Liver (tissue), 9 donors: ENCODE results near the gene IL22RA1. TPM values are rescaled to one million over a fixed set of nuclear protein-coding genes. Genes with fewer than 3 reads are reported as not detected.

Source experiments
- DNase-seq: peaks from one replicate; pipeline ENCODE4 v3.0.0-alpha.2; 2017; ENCODE audit warnings: low spot score
- H3K27ac ChIP-seq, 2 donors: one replicate each; pipeline ENCODE4 v1.7.0; 2013; ENCODE audit warnings: inconsistent platforms in 2 of 2, low read length in 2 of 2, control low read depth in 1 of 2, low read depth in 1 of 2, mild to moderate bottlenecking in 1 of 2
- H3K27me3 ChIP-seq, 4 donors: one replicate each; pipeline versions ENCODE4 v1.6.1 to v1.7.0; 2013; ENCODE audit warnings: low read length in 3 of 4, inconsistent platforms in 1 of 4, mild to moderate bottlenecking in 1 of 4, moderate library complexity in 1 of 4; ENCODE audit not compliant: control insufficient read depth in 4 of 4, insufficient read depth in 4 of 4
- H3K36me3 ChIP-seq, 4 donors: one replicate each; pipeline versions ENCODE4 v1.6.1 to v1.7.0; 2013; ENCODE audit warnings: low read length in 3 of 4, mild to moderate bottlenecking in 3 of 4, low read depth in 1 of 4, moderate library complexity in 1 of 4; ENCODE audit not compliant: control insufficient read depth in 4 of 4, insufficient read depth in 3 of 4
- H3K4me1 ChIP-seq, 4 donors: one replicate each; pipeline versions ENCODE4 v1.6.1 to v1.7.0; 2013; ENCODE audit warnings: low read length in 3 of 4, mild to moderate bottlenecking in 3 of 4, moderate library complexity in 1 of 4; ENCODE audit not compliant: control insufficient read depth in 4 of 4, insufficient read depth in 4 of 4
- H3K4me3 ChIP-seq, 3 donors: one replicate each; pipeline versions ENCODE4 v1.6.1 to v1.7.0; 2013; ENCODE audit warnings: low read length in 3 of 3, control low read depth in 1 of 3, low read depth in 1 of 3, mild to moderate bottlenecking in 1 of 3
- H3K9ac ChIP-seq, 2 donors: one replicate each; pipeline ENCODE4 v1.7.0; 2013; ENCODE audit warnings: low read length in 2 of 2, mild to moderate bottlenecking in 2 of 2, moderate library complexity in 2 of 2, control low read depth in 1 of 2, low read depth in 1 of 2
- H3K9me3 ChIP-seq, 4 donors: one replicate each; pipeline versions ENCODE4 v1.6.1 to v1.7.0; 2013; ENCODE audit warnings: low read length in 3 of 4; ENCODE audit not compliant: control insufficient read depth in 4 of 4
- ATF3 ChIP-seq: IDR thresholded peaks from 2 replicates; pipeline ENCODE4 v1.6.1; 2016; ENCODE audit warnings: antibody characterized with exemption
- CTCF ChIP-seq: fragments of 150-350 bp; IDR thresholded peaks from 2 replicates; pipeline ENCODE4 v1.5.1; 2017; ENCODE audit warnings: improper control_type of control experiment, low read depth, low read length; ENCODE audit not compliant: missing input control
- EGR1 ChIP-seq, 2 donors: IDR thresholded peaks; 2 replicates each; pipeline ENCODE4 v1.6.1; 2016 to 2018; ENCODE audit warnings: antibody characterized with exemption in 2 of 2, low read depth in 2 of 2
- FOXA1 ChIP-seq: IDR thresholded peaks from 2 replicates; pipeline ENCODE4 v1.6.1; 2016; ENCODE audit warnings: antibody characterized with exemption
- FOXA2 ChIP-seq: IDR thresholded peaks from 2 replicates; pipeline ENCODE4 v1.6.1; 2016; ENCODE audit warnings: antibody characterized with exemption
- GABPA ChIP-seq, 2 donors: IDR thresholded peaks in 1 of 2; conservative IDR thresholded peaks in 1 of 2; 2 replicates each; pipeline ENCODE4 v1.6.1; 2016; ENCODE audit warnings: antibody characterized with exemption in 2 of 2, mild to moderate bottlenecking in 1 of 2, moderate library complexity in 1 of 2
- HNF4A ChIP-seq, 2 donors: conservative IDR thresholded peaks; 2 replicates each; pipeline ENCODE4 v1.6.1; 2016; ENCODE audit warnings: antibody characterized with exemption in 2 of 2, mild to moderate bottlenecking in 2 of 2
- JUND ChIP-seq, 2 donors: IDR thresholded peaks; 2 replicates each; pipeline ENCODE4 v1.6.1; 2016; ENCODE audit warnings: antibody characterized with exemption in 2 of 2
- NR2F2 ChIP-seq: IDR thresholded peaks from 2 replicates; pipeline ENCODE4 v1.6.1; 2016; ENCODE audit warnings: antibody characterized with exemption
- RAD21 ChIP-seq, 2 donors: IDR thresholded peaks; 2 replicates each; pipeline ENCODE4 v1.6.1; 2016; ENCODE audit warnings: antibody characterized with exemption in 2 of 2, mild to moderate bottlenecking in 2 of 2
- RXRA ChIP-seq, 2 donors: IDR thresholded peaks; 2 replicates each; pipeline ENCODE4 v1.6.1; 2017 to 2018; ENCODE audit warnings: antibody characterized with exemption in 2 of 2, mild to moderate bottlenecking in 1 of 2
- SP1 ChIP-seq: IDR thresholded peaks from 2 replicates; pipeline ENCODE4 v1.6.1; 2018; ENCODE audit warnings: antibody characterized with exemption, mild to moderate bottlenecking
- TAF1 ChIP-seq: conservative IDR thresholded peaks from 2 replicates; pipeline ENCODE4 v1.6.1; 2016; ENCODE audit warnings: antibody characterized with exemption, mild to moderate bottlenecking
- YY1 ChIP-seq: IDR thresholded peaks from 2 replicates; pipeline ENCODE4 v1.6.1; 2016; ENCODE audit warnings: antibody characterized with exemption, mild to moderate bottlenecking
- WGBS: extraction: QIAGEN DNeasy Blood & Tissue Kit; methylation state at CpG from one replicate; pipeline ENCODE4 v1.1.7; 2013; 5-methylcytosine and 5-hydroxymethylcytosine counted together
- polyA plus RNA-seq, 2 donors: library from polyadenylated mRNA; stranded (reverse) in 1 of 2; unstranded in 1 of 2; fragments of 200-250 nt in 1 of 2; fragments of >200 nt in 1 of 2; fragmentation: Nextera tagmentation in 1 of 2; extraction: Ambion mirVana in 1 of 2; gene quantifications; one replicate each; pipeline versions ENCODE4 v1.2.1 to v1.2.3, GENCODE V29; 2013 to 2015
- total RNA-seq, 2 donors: library from RNA; depleted of rRNA; stranded (reverse); fragments of >200 nt; gene quantifications; one replicate each; pipeline ENCODE4 v1.2.3, GENCODE V29; 2014
- TF ChIP-seq, protein P1 (sequence below): IDR thresholded peaks from 2 replicates; pipeline ENCODE4 v1.6.1; 2016; ENCODE audit warnings: antibody characterized with exemption
- donor health status: healthy.
- donor health status: healthy.
- donor health status: healthy.
- donor health status: healthy.
- donor health status: healthy.

The IL22RA1 gene
- total and polyA plus RNA-seq, 4 donors, result 2.1 to 4.5 (median 3.4) TPM

DNA sequence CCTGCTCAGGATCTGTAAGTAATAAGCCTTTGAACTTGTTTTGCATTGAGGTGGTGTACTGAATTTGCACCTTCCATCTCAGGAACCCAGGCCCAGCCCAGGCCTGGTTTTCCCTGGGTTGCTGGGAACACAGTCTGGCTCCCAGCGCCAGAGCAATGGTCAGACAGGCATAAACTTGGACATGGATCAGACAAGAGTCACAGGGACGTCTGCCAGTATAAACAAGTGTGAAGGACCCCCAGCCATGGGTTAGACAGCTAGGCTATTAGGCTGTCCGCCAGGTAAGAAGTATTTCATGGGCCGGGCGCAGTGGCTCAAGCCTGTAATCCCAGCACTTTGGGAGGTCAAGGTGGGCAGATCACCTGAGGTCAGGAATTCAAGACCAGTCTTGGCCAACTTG lies 38.7 kb upstream of the IL22RA1 start (continued):
- TF ChIP-seq FOXA1, result peak; percentile 50

DNA sequence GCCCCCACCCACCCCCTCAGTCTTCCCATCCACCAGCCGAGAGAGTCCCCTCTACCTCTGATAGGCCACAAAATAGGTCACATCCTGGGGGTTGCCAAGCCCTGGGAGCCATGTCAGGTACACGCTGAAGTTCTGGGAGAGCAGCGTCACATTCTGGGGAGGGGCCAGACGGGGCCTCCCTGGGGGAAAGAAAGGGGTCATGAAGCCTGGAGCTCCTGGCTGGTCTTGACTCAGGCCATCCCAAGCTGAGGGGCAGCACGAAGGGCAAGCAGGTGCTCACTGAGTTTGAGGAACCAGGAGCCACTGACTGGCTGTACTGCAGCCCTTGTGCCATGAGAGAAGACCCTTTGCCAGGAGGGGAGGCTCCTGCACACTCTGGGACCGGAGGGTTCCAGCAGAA lies 37.7 kb upstream of the IL22RA1 start:
- H3K4me1 ChIP-seq, result peaks cover 8 to 52% (median 38%) of the 10 kb centered on the region in 4 donors
- H3K9me3 ChIP-seq, result no peaks in the 10 kb centered on the region
- peaks cover 0 to 4% (median 1%) of the 10 kb centered on the region in 4 donors for H3K36me3 ChIP-seq
- DNase-seq, result no peak
- H3K4me3 ChIP-seq, result no peak overlapping the region
- H3K9ac ChIP-seq, result no peak overlapping the region
- 94% methylated on average over 6 of the region's 6 CpGs for WGBS
- H3K27me3 ChIP-seq, result no peaks in the 10 kb centered on the region
- TF ChIP-seq EGR1 (IDR thresholded peaks at IDR 0.05; ENCODE audit: low read depth in 2 of 2) (no peak), HNF4A (conservative IDR thresholded peaks at IDR 0.05) (no peak), FOXA1 (no peak), RAD21 (IDR thresholded peaks at IDR 0.05) (no peak), NR2F2 (no peak), RXRA (IDR thresholded peaks at IDR 0.05) (no peak), ATF3 (no peak), CTCF (no peak), SP1 (no peak), FOXA2 (no peak), GABPA (IDR thresholded peaks at IDR 0.05 in 1 of 2, conservative IDR thresholded peaks at IDR 0.05 in 1 of 2) (no peak), YY1 (no peak), JUND (IDR thresholded peaks at IDR 0.05) (no peak), TAF1 (no peak)
- TF ChIP-seq, protein P1, sequence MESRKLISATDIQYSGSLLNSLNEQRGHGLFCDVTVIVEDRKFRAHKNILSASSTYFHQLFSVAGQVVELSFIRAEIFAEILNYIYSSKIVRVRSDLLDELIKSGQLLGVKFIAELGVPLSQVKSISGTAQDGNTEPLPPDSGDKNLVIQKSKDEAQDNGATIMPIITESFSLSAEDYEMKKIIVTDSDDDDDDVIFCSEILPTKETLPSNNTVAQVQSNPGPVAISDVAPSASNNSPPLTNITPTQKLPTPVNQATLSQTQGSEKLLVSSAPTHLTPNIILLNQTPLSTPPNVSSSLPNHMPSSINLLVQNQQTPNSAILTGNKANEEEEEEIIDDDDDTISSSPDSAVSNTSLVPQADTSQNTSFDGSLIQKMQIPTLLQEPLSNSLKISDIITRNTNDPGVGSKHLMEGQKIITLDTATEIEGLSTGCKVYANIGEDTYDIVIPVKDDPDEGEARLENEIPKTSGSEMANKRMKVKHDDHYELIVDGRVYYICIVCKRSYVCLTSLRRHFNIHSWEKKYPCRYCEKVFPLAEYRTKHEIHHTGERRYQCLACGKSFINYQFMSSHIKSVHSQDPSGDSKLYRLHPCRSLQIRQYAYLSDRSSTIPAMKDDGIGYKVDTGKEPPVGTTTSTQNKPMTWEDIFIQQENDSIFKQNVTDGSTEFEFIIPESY, result no peak
- H3K27ac ChIP-seq, result no peak overlapping the region

- H3K27ac ChIP-seq, result no peak overlapping the region
Measured at GRCh38 chr1:24179251-24179840, 36.4 kb upstream of the IL22RA1 start.

More at GRCh38 chr1:24179251-24179840, 36.4 kb upstream of the IL22RA1 start:
- H3K9me3 ChIP-seq, result no peaks in the 10 kb centered on the region
- DNase-seq, result no peak
- TF ChIP-seq EGR1 (IDR thresholded peaks at IDR 0.05; ENCODE audit: low read depth in 2 of 2) (no peak), ATF3 (no peak)
- H3K36me3 ChIP-seq, result peaks cover 0 to 4% (median 1%) of the 10 kb centered on the region in 4 donors
- no peak overlapping the region for H3K9ac ChIP-seq
- H3K27me3 ChIP-seq, result no peaks in the 10 kb centered on the region
- no peak overlapping the region for H3K4me3 ChIP-seq
- peaks cover 8 to 42% (median 27%) of the 10 kb centered on the region in 4 donors for H3K4me1 ChIP-seq
- WGBS, result 72% methylated on average over 10 of the region's 10 CpGs
